HG02973 (cell line): ENCODE data around the gene EDN3.

Experiments
- ATAC-seq: cut with Tn5 transposase; IDR thresholded peaks from one replicate; pipeline ENCODE4 v1.9.1; 2021; ENCODE audit warnings: moderate library complexity; ENCODE audit not compliant: unreplicated experiment

EDN3 gene

DNA sequence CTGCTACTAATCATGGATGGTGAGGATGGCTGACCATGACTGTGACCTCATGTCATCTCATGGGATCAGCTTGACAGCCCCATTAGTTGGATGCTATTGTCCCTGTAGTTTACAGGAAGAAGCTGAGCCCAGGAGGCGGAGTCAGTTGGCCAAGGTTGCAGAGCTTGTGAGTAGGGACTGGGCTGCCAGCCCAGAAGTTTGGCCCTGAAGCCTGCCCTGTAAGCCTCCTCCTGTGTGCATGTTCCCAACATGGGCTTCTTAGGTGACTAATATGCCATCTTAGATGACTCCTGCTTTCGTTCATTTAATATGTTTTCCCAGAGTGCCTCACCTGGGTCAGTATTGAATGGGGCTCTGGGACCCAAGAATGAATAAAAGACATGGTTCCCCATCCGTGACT is 6.9 kb downstream of the EDN3 start:
- ATAC-seq, result no peak

GRCh38 chr20:59308493-59309201 is 8.2 kb downstream of the EDN3 start:
- no peak for ATAC-seq

DNA sequence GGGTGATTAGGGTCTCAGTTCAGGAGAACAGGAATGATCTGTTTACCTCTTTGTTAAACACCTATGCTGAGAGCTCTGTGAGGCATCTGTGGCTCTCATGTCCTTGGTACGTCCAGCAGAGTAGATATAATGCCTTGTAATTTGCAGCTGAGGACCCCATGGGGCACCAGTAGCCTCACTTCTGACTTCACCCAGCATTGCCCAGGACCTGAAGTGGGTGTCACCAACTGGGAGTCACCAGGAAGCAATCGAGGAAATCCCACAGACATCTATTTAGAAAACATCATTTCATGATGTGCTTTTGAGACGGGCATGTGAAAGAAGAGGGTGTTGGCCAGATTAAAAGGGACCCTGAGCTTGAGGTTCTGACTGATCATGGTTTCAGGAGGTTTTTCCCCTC is 8.8 kb downstream of the EDN3 start:
- no peak for ATAC-seq

GRCh38 chr20:59314997-59315396 is 14.6 kb downstream of the EDN3 start:
- ATAC-seq, result no peak

GRCh38 chr20:59316911-59317731 is 16.7 kb downstream of the EDN3 start:
- no peak for ATAC-seq

DNA sequence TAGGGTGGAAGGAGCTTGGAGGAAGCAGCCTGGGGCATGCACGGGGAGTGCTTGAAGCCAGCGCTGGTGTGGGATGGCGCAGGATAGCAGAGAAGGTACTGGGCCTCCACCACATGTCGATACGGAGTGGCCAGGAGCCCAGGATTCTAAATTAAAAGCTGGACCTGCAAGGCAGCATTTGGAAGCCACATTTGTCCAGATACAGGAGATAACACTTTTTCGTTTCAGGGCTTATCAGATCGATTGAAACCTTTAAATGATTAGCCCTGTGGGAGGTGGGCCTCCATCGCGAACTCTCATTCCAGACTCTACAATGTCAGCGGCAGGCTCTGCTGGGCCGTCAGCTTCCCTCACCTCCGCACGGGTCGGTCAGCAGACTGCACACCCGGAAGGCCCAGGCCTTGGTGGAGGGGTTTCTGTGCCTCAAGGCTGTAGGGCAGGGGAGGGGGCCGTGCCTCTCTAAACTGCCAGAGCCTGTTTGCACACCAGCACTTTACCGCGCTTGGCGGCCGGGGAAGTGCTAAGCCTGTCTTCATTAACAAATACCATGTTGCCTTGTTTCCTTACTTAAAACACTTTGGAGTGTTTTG is 17.9 kb downstream of the EDN3 start:
- ATAC-seq, result no peak

DNA sequence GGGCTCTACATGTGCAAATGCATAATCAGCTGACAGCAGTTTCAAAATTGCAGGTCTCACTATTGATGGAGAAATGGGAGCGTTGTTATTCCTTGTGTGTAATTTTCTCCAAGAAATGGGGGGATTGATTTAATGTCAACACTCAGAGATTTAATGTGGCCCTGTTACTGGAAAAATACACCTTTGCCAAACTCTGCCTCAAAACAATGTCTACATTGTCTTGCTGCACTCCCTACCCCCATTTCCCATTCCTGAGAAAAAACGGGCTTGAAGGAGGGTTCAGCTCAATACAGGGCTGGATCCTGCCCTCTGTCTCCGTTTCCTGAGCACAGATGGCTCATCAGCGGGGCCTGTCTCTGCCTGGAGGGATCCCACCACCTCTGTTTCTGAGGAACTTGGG is 18.4 kb downstream of the EDN3 start:
- ATAC-seq, result no peak

- ATAC-seq, result no peak
These were observed 20.0 kb downstream of the EDN3 start for GRCh38 chr20:59320426-59320825.

GRCh38 chr20:59320854-59321647 is 20.6 kb downstream of the EDN3 start:
- ATAC-seq, result no peak

DNA sequence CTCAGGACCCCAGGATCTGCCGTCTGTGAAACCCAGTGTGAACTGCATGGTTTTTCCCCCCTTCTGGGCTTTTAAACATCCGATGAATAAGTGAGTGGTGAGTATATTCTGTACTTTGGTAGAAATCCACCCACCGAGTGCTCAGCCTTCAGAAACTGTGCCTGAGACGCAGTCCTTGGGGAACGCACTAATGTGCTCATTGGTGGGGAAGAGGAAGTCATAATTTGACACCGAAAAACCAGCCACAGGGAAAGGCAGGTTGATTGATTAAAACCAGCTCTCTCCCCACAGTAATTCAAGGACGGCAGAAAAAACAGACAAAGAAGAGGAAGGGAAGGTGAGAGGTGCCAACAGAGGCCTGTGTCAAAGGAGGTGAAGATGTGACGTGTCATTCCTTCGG is 21.7 kb downstream of the EDN3 start:
- ATAC-seq, result no peak

GRCh38 chr20:59322585-59323454 is 22.4 kb downstream of the EDN3 start:
- no peak for ATAC-seq

DNA sequence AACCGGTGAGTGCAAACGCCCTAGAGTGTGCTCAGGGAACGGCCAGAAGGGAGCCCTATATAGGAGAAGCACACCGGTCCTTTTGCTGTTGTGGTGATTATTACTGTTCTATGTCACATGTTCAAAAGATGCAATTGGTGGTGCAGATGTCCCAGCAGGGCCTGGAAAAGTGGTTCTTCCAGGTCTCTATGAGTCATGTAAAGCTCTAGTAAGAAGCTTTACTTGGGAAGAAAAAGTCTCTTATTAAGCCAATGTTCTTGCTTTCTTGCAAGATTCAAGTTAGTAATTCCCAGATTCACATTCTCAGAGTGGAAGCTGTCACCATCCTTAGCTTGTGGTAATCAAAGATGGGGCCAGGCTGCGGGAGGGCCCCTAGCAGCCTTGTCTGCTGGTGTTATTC is 23.3 kb downstream of the EDN3 start:
- ATAC-seq, result no peak

DNA sequence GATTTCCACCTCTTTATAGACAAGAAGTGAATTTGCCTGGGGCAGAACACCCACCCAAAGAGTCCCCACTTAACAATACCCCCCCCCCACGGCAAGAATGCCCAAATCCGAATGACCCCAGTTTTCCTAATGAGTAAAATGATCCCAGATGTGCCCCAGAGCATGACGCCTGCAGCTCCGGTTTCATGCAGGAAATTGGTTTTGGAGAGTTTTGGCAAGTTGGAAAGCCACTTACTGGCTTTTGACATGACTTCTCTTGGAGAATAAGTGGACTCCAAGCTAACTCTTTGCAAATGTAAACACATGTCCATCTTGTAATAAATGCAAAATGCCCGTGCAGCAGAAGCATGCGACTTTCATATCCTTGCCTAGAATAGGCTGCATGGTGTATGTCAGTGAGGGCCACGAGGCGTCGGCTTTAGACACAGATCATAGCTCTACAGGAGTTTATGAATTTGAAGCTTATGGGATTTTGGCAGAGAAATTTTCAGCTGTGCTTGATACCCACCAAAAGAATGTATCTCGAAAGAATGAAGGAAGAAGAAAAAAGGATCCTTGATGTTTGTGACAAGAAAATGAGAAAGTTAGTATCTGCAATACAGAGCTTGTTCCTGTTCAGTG is 24.2 kb downstream of the EDN3 start:
- no peak for ATAC-seq

DNA sequence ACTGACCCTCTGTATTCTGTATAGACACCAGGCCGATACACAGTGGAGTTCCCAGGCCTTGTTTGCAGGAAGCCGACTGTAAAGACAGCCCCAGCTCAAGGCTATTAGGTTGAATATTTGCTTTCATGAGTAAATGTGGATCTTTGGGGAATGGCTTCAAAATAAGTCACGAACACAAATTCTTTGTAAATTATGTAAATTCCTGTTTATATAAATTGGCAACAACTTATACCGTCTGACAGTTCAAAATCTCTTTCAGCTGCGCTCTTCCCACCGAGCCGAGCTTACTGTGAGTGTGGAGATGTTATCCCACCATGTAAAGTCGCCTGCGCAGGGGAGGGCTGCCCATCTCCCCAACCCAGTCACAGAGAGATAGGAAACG is 24.7 kb downstream of the EDN3 start:
- ATAC-seq, result no peak

- ATAC-seq, result no peak
These were observed 25.8 kb downstream of the EDN3 start for GRCh38 chr20:59326188-59326587.

DNA sequence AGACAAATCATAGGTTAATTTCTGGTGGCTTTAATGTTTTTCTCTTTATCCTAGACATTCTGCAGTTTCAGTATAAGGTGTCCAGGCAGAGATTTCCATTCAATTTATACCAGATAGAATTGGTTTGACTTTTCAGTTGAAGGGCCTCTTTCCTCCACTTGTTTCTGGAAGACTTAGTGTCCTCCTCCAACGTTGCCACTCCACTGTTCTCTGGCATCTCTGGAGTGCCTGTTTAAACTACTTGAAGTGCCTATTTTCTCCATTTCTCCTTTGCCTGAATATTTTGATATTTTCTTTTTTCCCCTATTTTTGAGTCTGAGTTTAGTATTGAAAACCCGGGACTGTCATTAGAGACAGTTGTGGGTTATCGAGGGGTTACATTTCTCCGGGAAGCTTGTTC is 27.7 kb downstream of the EDN3 start:
- no peak for ATAC-seq

- ATAC-seq, result no peak
These were observed 31.4 kb downstream of the EDN3 start for GRCh38 chr20:59331721-59332329.

GRCh38 chr20:59333260-59333845 is 32.9 kb downstream of the EDN3 start:
- no peak for ATAC-seq

GRCh38 chr20:59333951-59334350 is 33.5 kb downstream of the EDN3 start:
- ATAC-seq, result no peak
